ENCODE results near the gene HAGH.

The HAGH gene

DNA sequence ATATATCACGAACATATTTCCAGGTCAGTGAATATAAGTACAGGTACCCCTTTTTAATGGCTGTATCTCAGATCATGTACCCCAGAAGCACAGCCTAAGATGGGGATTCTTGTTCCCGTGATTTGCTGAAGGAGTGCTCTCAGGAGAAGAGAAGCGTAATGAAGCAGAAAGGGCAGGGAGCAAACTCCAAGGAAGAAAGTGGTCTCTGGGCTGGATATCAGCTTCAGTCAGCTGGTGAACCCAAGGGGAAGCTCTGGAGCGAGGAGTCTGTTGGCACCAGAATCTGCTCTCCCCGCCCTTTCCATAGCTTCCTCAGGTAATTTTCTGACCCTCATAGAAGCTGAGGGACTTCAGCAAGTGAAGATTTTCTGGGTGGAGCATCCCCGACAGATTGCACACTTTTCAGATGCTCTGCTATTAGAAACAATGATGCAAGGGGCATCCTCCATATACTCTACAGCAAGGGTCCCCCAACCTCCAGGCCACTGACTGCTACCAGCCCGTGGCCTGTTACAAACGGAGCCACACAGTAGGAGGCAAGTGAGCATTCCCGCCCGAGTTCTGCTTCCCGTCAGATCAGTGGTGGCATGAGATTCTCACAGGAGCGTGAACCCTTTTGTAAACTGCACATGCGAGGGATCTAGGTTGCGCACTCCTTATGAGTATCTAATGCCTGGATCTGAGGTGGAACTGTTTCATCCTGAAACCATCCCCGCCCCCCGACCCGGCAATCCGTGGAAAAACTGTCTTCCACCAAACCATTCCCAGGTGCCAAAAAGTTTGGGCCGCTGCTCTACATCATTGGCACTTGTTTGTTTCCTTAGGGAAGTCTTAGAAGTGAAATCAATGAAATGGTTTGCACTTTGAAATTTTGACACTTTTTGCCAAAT lies 4.8 kb upstream of the HAGH start:
- no peak for DNase-seq

DNA sequence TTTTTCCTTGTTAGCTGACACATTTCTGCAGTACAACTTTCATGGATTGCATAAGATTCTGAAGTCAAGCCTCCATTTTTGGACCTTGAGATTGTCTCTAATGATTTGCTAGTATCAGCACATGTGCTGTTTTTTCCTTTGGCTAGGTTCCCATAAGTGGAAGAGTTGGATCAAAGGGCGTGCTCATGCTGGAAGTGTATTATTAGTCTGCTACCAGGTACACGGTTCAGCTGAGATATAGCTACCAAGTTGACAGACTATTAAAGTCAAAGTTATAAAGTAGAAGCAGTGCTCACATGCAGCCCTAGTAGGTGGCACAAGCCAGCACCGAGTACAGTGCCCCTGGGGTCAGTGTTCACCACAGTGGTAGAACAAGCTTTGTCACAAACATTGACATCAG lies 3.6 kb upstream of the HAGH start:
- no peak for DNase-seq

DNA sequence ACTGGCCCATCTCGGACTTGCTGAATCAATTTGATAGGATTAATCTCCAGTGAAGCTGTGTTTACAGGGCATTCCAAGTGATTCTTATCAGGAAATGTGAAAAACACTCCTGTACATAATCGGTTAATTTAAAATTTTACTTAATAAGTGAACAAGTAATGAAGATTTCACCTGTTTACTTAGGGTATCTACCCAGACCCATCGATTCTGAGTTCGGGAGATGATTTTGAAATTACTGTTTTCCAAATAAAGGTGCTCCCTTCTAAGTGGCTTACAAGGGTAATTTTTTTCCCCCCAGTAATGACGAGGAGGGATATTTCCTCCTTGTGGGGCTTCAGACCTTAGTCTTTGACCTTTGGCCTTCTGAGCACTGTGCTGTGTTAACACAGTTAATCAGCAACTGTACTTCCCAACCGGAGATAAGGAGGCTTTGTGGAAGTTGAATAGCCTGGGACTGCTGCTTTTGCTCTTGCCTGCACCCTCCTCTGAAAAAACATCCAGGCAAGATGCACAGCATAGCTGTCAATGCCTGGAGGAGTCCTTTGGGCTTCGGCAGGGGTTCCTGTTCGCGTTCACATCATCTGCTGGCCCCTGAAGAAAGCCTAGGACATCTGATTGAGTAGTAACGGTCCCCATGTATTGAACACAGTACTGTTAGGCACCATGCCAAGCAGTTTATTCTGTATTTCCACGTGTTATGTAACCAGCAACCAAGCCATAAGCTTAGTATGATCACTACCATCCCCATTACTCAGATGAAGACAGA lies 2.2 kb upstream of the HAGH start:
- DNase-seq, result no peak

DNA sequence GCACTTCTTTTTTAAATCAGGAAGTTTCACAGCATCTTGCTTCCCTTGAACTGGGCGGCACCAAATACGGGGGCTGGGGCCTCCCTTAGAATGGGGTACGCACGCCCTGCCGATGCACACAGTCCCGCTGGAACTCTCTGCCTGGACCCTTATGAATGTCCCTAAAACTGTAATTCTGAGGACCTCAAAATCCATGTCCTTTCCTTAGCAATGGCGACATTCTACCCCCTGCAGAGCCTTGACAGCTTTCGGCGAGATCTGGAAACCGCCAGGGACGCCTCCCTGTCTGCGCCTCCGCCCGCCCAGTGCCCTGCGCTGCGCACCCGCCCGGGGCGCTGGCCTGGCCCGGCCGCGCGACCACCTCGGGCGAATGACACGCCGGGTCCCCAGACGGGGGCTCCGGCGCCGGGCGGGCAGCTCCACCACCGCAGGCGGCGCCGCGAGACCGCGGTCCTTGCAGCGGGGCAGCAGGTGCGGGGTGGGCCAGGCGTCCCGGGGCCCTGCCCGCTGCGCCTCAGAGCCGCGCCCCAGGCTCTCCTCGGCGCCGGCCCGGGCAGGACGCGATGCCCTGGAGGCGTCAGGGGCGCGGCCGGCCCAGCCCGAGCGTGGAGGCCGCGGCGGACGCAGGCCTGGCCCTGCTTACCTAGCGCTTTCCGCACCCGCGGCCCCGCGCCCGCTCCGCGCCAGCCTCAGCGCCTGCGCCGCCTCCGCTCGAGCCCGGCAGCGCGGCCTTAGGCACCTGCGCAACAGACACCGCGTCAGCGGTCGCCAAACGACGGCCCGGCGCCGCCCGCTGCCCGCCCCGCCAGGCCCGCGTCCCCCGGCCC lies 548 bp downstream of the HAGH start:
- peak; percentile 66 for DNase-seq

DNA sequence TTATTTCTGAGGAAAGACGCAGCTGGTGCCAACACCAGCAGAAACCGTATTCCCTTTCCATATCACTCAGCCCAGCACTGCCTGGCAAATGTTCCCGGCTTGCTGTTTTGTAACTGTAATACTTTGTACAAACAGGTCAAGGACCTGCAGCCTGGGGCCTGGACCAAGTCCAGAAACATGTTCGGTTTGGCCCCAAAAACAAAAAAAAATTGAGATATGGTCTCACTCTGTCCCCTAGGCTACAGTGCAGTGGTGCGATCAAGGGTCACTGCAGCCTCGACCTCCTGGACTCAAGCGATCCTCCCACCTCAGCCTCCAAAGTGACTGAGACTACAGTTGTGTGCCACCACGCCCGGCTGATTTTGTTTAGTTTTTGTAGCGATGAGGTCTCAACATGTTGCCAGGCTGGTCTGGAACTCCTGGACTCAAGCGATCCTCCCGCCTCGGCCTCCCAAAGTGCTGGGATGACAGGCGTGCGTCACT lies 1.2 kb downstream of the HAGH start:
- no peak for DNase-seq

GRCh38 chr16:1823821-1824220 lies 2.8 kb downstream of the HAGH start:
- DNase-seq, result no peak

DNA sequence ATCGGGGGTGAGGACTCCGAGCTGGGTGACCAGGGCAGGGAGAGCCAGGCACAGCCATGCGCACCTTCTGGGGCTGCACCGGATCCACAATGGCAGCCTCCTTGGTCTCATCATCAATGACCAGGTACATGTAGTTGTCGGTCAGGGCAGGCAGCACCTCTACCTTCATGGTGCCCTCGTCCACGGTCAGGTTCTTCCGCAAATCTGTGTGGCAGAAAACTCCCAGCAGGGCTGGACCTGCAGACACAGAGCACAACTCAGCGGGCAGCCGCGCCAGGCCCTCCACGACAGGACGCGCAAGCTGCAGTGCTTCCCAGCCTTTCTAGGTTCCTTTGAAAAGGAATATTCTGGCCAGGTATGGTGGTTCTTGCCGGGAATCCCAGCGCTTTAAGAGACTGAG lies 3.8 kb downstream of the HAGH start:
- no peak for DNase-seq

- no peak for DNase-seq
These were observed 4.6 kb downstream of the HAGH start for GRCh38 chr16:1821861-1822611.

DNA sequence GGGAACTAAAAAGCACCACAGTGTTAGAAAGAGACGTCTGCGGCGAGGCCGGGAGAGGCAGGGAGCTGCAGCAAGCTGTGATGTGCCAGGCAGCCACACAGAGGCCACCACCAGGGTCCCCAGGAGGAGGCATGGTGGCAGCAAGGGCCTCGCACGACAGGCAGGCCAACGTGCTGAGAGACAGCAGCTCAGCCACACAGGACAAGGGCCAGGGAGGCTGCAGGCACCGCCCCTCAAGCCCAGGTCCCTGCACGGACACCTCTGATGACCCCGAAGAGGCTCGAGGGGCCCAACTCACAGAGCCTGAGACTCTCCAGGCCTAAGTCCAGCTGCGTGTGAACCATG lies 5.7 kb downstream of the HAGH start:
- DNase-seq, result no peak

- DNase-seq, result peak; percentile 4
These were observed 6.3 kb downstream of the HAGH start for GRCh38 chr16:1820096-1820945.

GRCh38 chr16:1819611-1820010 lies 7.0 kb downstream of the HAGH start:
- no peak for DNase-seq

- DNase-seq, result no peak
These were observed 7.6 kb downstream of the HAGH start for GRCh38 chr16:1818873-1819525.

- DNase-seq, result no peak
These were observed 8.3 kb downstream of the HAGH start for GRCh38 chr16:1818204-1818872.

- no peak for DNase-seq
These were observed 8.9 kb downstream of the HAGH start for GRCh38 chr16:1817716-1818115.

GRCh38 chr16:1817276-1817589 lies 9.4 kb downstream of the HAGH start:
- no peak for DNase-seq

GRCh38 chr16:1816396-1817275 lies 10.0 kb downstream of the HAGH start:
- DNase-seq, result no peak

DNA sequence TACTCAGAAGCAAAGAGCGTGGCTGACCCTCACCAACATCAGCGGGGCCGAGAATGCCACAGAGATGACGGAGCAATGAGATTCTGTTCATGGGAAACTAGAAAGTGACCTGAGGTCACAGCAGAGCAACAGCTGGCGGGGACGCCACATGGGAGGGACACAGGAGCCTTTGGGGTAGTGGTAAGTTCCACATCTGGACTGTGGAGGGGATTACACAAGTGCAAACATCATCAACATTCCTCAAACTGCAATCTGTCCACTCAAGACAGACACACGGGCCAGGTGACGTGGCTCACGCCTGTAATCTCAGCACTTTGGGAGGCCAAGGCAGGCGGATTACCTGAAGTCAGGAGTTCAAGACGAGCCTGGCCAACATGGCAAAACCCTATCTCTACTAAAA lies 11.2 kb downstream of the HAGH start:
- DNase-seq, result no peak

DNA sequence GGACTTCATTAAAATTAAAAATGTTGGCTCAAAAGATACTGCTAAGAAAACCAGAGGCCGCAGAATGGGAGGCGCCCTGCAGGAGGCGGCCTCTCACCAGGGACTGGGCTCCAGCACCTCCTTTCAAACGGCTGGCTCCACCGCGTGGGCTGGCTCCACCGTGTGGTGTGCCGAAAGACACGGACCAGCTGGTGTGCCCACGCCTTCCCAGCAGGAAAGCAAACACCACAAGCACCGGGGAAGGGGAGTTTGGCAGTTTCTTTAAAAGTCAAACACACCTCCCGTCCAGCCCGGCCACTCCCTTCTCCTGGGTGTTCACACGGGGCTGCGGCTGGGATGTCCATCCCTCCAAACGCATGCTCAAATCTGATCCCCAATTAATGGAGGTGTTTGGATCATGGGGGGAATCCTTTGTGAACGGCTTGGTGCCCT lies 13.9 kb downstream of the HAGH start:
- DNase-seq, result peak; percentile 65

DNA sequence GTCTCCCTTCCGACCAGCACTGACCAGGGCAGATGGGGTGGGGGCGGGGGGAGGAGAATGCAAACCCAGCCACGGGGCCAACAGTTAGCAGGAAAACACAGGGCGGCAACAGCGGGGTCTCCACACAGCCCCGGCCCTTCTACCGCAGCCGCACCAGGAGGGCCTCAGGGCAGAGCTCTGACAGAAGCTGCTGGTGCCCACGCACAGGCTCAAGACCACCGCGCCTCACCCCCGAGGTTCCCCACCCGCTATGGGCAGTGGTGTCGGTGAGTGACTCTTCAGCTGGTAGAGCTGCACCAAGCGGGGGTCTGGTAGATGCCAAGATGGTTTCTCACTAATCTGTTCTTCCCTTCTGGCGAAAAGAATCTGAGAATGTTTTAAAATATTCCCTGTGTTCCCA lies 16.1 kb downstream of the HAGH start:
- no peak for DNase-seq

DNA sequence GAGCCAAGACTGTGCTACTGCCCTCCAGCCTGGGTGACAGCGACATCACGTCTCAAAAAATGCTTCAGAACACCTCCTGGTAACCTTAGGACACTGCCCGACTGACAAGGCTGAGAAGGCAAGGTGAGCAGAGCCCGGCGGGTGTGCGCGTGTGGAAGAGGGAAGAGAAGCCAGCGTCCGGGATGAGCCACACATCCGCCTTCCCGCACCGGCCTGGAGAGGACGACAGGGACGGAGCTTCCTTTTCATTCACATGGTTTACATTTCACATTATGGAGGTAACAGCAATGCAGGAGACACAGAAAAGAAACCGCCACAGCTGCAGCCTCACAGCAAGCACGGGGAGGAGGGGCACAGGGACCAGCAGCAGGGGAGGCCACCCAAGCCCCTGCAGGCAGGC lies 16.5 kb downstream of the HAGH start:
- DNase-seq, result no peak

Measured in NCI-H1092 treated with DMSO at 0.1 percent for 48 hours (cell line).